ENCODE data around the gene ZNF337. TPM values are rescaled to one million over a fixed set of nuclear protein-coding genes. Genes with fewer than 3 reads are reported as not detected.

The ZNF337 gene
- polyA plus RNA-seq, 1 donor from 2014 or later: 61.2 TPM

GRCh38 chr20:25672659-25673235 is 23.9 kb downstream of the ZNF337 start:
- H3K4me3 ChIP-seq (ENCODE audit: low read length): no peak overlapping the region
- peaks cover 21% of the 10 kb centered on the region for H3K36me3 ChIP-seq (ENCODE audit: insufficient read depth, low read length)
- TF ChIP-seq REST (IDR thresholded peaks at IDR 0.05; ENCODE audit: borderline replicate concordance): no peak
- TF ChIP-seq SMC3 (conservative IDR thresholded peaks at IDR 0.05; ENCODE audit: poor library complexity): no peak
- no peak for TF ChIP-seq MXI1 (conservative IDR thresholded peaks at IDR 0.05; ENCODE audit: poor library complexity, severe bottlenecking)
- no peak for TF ChIP-seq TAF1 (IDR thresholded peaks at IDR 0.05; ENCODE audit: low read depth)
- TF ChIP-seq POLR2AphosphoS5 (IDR thresholded peaks at IDR 0.05): no peak
- TF ChIP-seq RAD21 (conservative IDR thresholded peaks at IDR 0.05): no peak
- TF ChIP-seq CTCF (IDR thresholded peaks at IDR 0.05; ENCODE audit: poor library complexity, severe bottlenecking): no peak
- TF ChIP-seq EP300 (conservative IDR thresholded peaks at IDR 0.05; ENCODE audit: poor library complexity, severe bottlenecking): no peak
- no peak for TF ChIP-seq EZH2 (IDR thresholded peaks at IDR 0.05; ENCODE audit: borderline replicate concordance, insufficient read depth, low read length, poor library complexity, severe bottlenecking)
- no peaks in the 10 kb centered on the region for H3F3A ChIP-seq (ENCODE audit: insufficient read depth, low read length, poor library complexity, severe bottlenecking)
- no peak overlapping the region for H3K4me2 ChIP-seq (ENCODE audit: low read length)
- no peak overlapping the region for H3K9ac ChIP-seq (ENCODE audit: low read length)
- no peaks in the 10 kb centered on the region for H4K20me1 ChIP-seq (ENCODE audit: insufficient read depth)
- H3K27ac ChIP-seq (ENCODE audit: low read length): no peak overlapping the region
- no peaks in the 10 kb centered on the region for H3K9me3 ChIP-seq (ENCODE audit: low read length)
- no peaks in the 10 kb centered on the region for H3K9me2 ChIP-seq (ENCODE audit: insufficient read depth, low read length)
- H2AFZ ChIP-seq (ENCODE audit: low read depth, low read length): no peak overlapping the region
- no peaks in the 10 kb centered on the region for H3K79me2 ChIP-seq (replicated peaks; ENCODE audit: insufficient read depth, low read length)
- no peaks in the 10 kb centered on the region for H3K27me3 ChIP-seq (ENCODE audit: insufficient read depth, low read depth, low read length)

GRCh38 chr20:25669826-25670422 is 26.7 kb downstream of the ZNF337 start:
- no peak overlapping the region for H2AFZ ChIP-seq (ENCODE audit: low read depth, low read length)
- H3K27me3 ChIP-seq (ENCODE audit: insufficient read depth, low read depth, low read length): no peaks in the 10 kb centered on the region
- H3K4me2 ChIP-seq (ENCODE audit: low read length): no peak overlapping the region
- no peak overlapping the region for H3K27ac ChIP-seq (ENCODE audit: low read length)
- no peak overlapping the region for H3K4me3 ChIP-seq (ENCODE audit: low read length)
- no peak for TF ChIP-seq EP300 (conservative IDR thresholded peaks at IDR 0.05; ENCODE audit: poor library complexity, severe bottlenecking)
- TF ChIP-seq POLR2AphosphoS5 (IDR thresholded peaks at IDR 0.05): no peak
- TF ChIP-seq TAF1 (IDR thresholded peaks at IDR 0.05; ENCODE audit: low read depth): no peak
- no peak for TF ChIP-seq REST (IDR thresholded peaks at IDR 0.05; ENCODE audit: borderline replicate concordance)
- no peak for TF ChIP-seq CTCF (IDR thresholded peaks at IDR 0.05; ENCODE audit: poor library complexity, severe bottlenecking)
- TF ChIP-seq EZH2 (IDR thresholded peaks at IDR 0.05; ENCODE audit: borderline replicate concordance, insufficient read depth, low read length, poor library complexity, severe bottlenecking): no peak
- no peak for TF ChIP-seq RAD21 (conservative IDR thresholded peaks at IDR 0.05)
- TF ChIP-seq SMC3 (conservative IDR thresholded peaks at IDR 0.05; ENCODE audit: poor library complexity): no peak
- TF ChIP-seq MXI1 (conservative IDR thresholded peaks at IDR 0.05; ENCODE audit: poor library complexity, severe bottlenecking): no peak
- peaks cover 8% of the 10 kb centered on the region for H3K36me3 ChIP-seq (ENCODE audit: insufficient read depth, low read length)
- no peaks in the 10 kb centered on the region for H3K9me3 ChIP-seq (ENCODE audit: low read length)
- H4K20me1 ChIP-seq (ENCODE audit: insufficient read depth): no peaks in the 10 kb centered on the region
- no peaks in the 10 kb centered on the region for H3F3A ChIP-seq (ENCODE audit: insufficient read depth, low read length, poor library complexity, severe bottlenecking)
- H3K79me2 ChIP-seq (replicated peaks; ENCODE audit: insufficient read depth, low read length): no peaks in the 10 kb centered on the region
- no peak overlapping the region for H3K9ac ChIP-seq (ENCODE audit: low read length)
- H3K9me2 ChIP-seq (ENCODE audit: insufficient read depth, low read length): no peaks in the 10 kb centered on the region
